Mucosa of rectum (tissue), 2 donors: ENCODE data around the gene SCTR.
A peak's percentile ranks its signal among the peaks of the same experiment; 100 is the strongest.

Experiments
- H3K27ac ChIP-seq, 2 donors: one replicate each; pipeline ENCODE4 v1.7.0; 2013; ENCODE audit warnings: inconsistent platforms in 2 of 2, low read depth in 2 of 2, low read length in 2 of 2
- H3K27me3 ChIP-seq, 2 donors: one replicate each; pipeline ENCODE4 v1.7.0; 2013; ENCODE audit warnings: low read length in 2 of 2; ENCODE audit not compliant: control insufficient read depth in 2 of 2, insufficient read depth in 2 of 2
- H3K36me3 ChIP-seq, 2 donors: one replicate each; pipeline ENCODE4 v1.7.0; 2013; ENCODE audit warnings: low read length in 2 of 2; ENCODE audit not compliant: control insufficient read depth in 2 of 2, insufficient read depth in 2 of 2
- H3K4me1 ChIP-seq, 2 donors: one replicate each; pipeline ENCODE4 v1.7.0; 2013; ENCODE audit warnings: low read length in 2 of 2, mild to moderate bottlenecking in 1 of 2; ENCODE audit not compliant: control insufficient read depth in 2 of 2, insufficient read depth in 2 of 2
- H3K4me3 ChIP-seq, 2 donors: one replicate each; pipeline ENCODE4 v1.7.0; 2013; ENCODE audit warnings: low read length in 2 of 2
- H3K9ac ChIP-seq, 2 donors: one replicate each; pipeline ENCODE4 v1.7.0; 2013; ENCODE audit warnings: low read length in 2 of 2, low read depth in 1 of 2, mild to moderate bottlenecking in 1 of 2
- H3K9me3 ChIP-seq, 2 donors: one replicate each; pipeline ENCODE4 v1.7.0; 2013; ENCODE audit warnings: low read length in 2 of 2; ENCODE audit not compliant: control insufficient read depth in 2 of 2
- donor health status: healthy.
- donor health status: Normal muscosa, but diverticular disease.

The SCTR gene

GRCh38 chr2:119438128-119438656, 86.1 kb downstream of the SCTR start:
- Histone ChIP-seq H3K27me3 (no peaks in the 10 kb centered on the region), H3K36me3 (peaks cover 10 to 14% of the 10 kb centered on the region in 2 donors), H3K9ac (no peak overlapping the region), H3K9me3 (no peaks in the 10 kb centered on the region), H3K4me1 (peaks cover 21 to 28% of the 10 kb centered on the region in 2 donors), H3K27ac (no peak overlapping the region), H3K4me3 (no peak overlapping the region)

GRCh38 chr2:119436993-119437772, 87.1 kb downstream of the SCTR start:
- Histone ChIP-seq H3K9me3 (no peaks in the 10 kb centered on the region), H3K4me1 (peaks cover 31 to 36% of the 10 kb centered on the region in 2 donors), H3K4me3 (no peak overlapping the region), H3K9ac (no peak overlapping the region), H3K27ac (no peak overlapping the region), H3K36me3 (peaks cover 10 to 14% of the 10 kb centered on the region in 2 donors), H3K27me3 (no peaks in the 10 kb centered on the region)

DNA sequence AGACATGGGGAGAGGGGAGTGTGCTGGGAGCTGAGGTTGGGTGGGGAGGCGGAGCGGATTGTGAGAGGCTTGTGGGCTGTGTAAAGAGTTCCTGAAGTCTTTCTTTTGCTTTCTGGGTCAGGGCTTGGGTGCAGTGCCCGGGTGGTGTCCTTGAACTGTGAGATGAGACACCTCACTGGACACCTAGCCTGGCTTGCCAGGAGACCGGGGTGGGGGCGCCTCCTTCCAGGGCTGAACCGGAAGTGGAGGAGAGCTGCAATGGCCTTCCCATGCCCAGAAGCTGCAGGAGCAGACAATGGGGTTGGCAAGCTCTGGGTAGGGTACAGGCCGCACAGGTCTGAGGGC, 88.4 kb downstream of the SCTR start:
- no peaks in the 10 kb centered on the region for H3K27me3 ChIP-seq
- H3K4me1 ChIP-seq, result peaks cover 37 to 41% of the 10 kb centered on the region in 2 donors
- H3K4me3 ChIP-seq, result peak overlapping the region in 1 of 2 donors; percentile 11
- no peaks in the 10 kb centered on the region for H3K9me3 ChIP-seq
- H3K27ac ChIP-seq, result peak overlapping the region; percentile 77 to 83
- H3K36me3 ChIP-seq, result peaks cover 10 to 14% of the 10 kb centered on the region in 2 donors
- H3K9ac ChIP-seq, result peak overlapping the region in 1 of 2 donors; percentile 20

DNA sequence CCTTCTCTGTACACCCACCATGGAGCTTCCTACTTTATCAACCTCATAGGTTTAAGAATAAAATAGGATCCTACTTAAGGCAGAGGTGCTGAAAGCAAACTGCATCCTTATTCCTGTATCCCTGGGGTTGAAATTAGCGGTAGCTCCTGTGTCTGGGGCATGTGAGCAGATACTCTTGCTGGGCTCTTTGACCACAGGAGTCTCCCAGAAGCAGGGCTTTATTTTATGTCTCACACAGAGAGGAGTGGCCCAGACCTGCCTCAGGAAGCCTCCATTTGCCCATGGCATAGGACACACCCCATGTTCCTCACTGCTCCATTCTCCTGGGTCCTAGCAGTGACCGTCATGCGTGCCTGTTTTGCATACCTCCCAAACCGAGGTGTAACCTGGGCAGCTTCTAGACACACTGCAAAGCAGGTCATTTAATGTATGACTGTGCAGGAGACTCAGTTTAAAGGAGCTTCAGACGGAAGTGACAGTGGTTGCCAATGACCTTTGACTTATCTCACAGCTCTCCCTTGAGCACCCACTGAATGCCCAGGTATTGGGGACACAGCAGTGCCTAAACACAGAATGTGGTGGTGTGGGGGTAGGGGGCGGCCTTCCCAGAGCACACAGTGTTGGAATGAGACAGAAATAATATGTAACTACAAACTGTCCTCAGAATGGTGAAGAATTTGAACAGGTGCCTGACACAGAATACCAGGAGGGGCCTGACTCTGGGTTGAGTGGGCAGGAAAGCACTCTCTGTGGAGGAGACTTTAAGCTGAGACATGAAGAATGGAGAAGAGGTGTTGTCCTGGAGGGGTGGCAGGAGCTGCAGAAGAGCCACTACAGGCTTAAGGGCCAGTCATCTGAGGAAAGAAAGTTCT, 89.0 kb downstream of the SCTR start:
- H3K27ac ChIP-seq, result peak overlapping the region; percentile 77 to 83
- no peaks in the 10 kb centered on the region for H3K27me3 ChIP-seq
- peak overlapping the region; percentile 42 to 51 for H3K9ac ChIP-seq
- no peaks in the 10 kb centered on the region for H3K9me3 ChIP-seq
- H3K4me1 ChIP-seq, result peaks cover 43 to 44% of the 10 kb centered on the region in 2 donors
- H3K36me3 ChIP-seq, result peaks cover 10 to 14% of the 10 kb centered on the region in 2 donors
- H3K4me3 ChIP-seq, result peak overlapping the region; percentile 11 to 40

- Histone ChIP-seq H3K27ac (peak overlapping the region; percentile 77 to 83), H3K4me1 (peaks cover 49% of the 10 kb centered on the region in 2 donors), H3K36me3 (peaks cover 10 to 11% of the 10 kb centered on the region in 2 donors), H3K4me3 (peak overlapping the region; percentile 34 to 40), H3K9ac (peak overlapping the region; percentile 42 to 51), H3K27me3 (no peaks in the 10 kb centered on the region), H3K9me3 (no peaks in the 10 kb centered on the region)
Measured at GRCh38 chr2:119434664-119435063, 89.6 kb downstream of the SCTR start.

DNA sequence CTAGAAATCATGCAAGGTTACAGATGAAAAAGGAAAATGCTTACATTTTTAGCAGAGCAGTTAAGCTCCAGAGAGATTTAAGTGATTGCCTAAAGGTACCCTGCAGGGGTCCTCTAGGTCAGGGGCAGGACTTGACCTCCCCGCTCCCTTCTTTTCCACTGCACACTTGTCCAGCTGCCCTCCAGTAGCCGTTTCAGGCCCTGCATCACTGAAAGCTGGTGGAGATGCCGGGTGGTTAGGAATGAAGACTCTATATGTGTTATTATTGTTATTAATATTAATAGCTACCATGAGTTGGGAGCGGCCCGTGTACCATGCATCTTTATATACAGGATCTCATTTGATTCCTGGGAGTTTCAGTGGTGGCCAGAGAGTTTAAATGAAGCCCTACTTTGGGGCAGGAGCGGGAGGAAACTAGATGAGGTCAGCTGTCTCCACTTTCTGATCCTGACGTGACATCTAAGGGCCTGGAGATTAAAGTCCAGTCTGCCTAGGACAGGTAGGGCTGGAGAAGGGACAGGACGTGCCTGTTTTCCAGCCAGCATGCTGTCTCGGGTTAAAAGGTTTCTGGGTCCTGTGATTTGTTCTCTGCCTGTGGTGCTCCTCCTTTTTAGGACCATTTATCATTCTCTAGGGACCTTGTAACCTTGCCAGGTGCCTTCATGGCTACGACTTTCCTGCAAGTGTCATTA, 90.5 kb downstream of the SCTR start:
- H3K4me3 ChIP-seq, result peak overlapping the region; percentile 67 to 76
- peak overlapping the region in 1 of 2 donors; percentile 75 for H3K9ac ChIP-seq
- no peaks in the 10 kb centered on the region for H3K27me3 ChIP-seq
- no peaks in the 10 kb centered on the region for H3K9me3 ChIP-seq
- H3K36me3 ChIP-seq, result peaks cover 9% of the 10 kb centered on the region in 2 donors
- peak overlapping the region; percentile 77 to 97 for H3K27ac ChIP-seq
- H3K4me1 ChIP-seq, result peaks cover 54 to 58% of the 10 kb centered on the region in 2 donors

DNA sequence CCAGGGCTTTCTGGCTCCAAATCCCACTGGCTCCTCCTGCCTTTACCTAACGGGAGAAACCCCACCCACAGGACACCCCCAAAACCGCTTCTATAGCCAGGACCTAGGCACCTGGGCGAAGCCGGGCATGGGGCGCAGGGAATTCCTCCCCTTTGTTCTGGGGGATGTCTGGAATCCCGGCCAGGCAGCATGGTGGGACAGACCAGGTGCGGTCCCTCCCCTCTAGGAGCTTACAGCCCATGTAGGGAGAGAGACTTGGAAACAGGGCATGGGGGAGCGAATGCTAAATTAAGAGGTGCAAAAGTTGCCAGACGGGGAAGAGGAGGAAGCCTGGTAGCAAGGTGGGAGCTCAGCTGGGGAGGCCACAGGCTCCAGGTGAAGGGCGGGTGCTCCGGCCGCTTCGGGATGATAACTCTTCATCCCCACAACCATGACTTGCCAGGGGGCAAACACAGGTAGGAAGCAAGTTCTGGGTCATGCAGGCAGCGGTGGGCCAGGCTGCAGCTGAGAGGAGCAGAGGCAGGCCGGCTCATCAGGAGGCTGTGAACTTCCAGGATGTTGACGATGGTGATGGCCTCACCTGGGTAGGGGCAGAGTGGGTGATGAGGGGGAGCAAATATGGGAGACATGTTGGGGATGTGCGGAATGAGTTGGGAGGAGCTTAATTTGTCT, 91.3 kb downstream of the SCTR start:
- H3K4me1 ChIP-seq, result peaks cover 58 to 66% of the 10 kb centered on the region in 2 donors
- H3K27ac ChIP-seq, result peak overlapping the region; percentile 77 to 97
- peaks cover 1 to 4% of the 10 kb centered on the region in 2 donors for H3K36me3 ChIP-seq
- no peaks in the 10 kb centered on the region for H3K9me3 ChIP-seq
- peak overlapping the region; percentile 61 to 75 for H3K9ac ChIP-seq
- H3K27me3 ChIP-seq, result no peaks in the 10 kb centered on the region
- peak overlapping the region; percentile 67 to 76 for H3K4me3 ChIP-seq

- peak overlapping the region; percentile 63 to 75 for H3K9ac ChIP-seq
- no peaks in the 10 kb centered on the region for H3K27me3 ChIP-seq
- no peaks in the 10 kb centered on the region for H3K9me3 ChIP-seq
- peaks cover 65 to 73% of the 10 kb centered on the region in 2 donors for H3K4me1 ChIP-seq
- H3K27ac ChIP-seq, result peak overlapping the region; percentile 77 to 97
- H3K4me3 ChIP-seq, result peak overlapping the region; percentile 67 to 76
- H3K36me3 ChIP-seq, result peaks cover 0 to 3% of the 10 kb centered on the region in 2 donors
Measured at GRCh38 chr2:119431976-119432850, 92.1 kb downstream of the SCTR start.
